ENCODE data around the gene SPRYD3.

The SPRYD3 gene

GRCh38 chr12:53078425-53079225, 565 bp downstream of the SPRYD3 start:
- peak; percentile 30 for DNase-seq (ENCODE audit: low spot score)

- DNase-seq (ENCODE audit: low spot score), result no peak
These were observed 2.2 kb downstream of the SPRYD3 start for GRCh38 chr12:53077030-53077429.

DNA sequence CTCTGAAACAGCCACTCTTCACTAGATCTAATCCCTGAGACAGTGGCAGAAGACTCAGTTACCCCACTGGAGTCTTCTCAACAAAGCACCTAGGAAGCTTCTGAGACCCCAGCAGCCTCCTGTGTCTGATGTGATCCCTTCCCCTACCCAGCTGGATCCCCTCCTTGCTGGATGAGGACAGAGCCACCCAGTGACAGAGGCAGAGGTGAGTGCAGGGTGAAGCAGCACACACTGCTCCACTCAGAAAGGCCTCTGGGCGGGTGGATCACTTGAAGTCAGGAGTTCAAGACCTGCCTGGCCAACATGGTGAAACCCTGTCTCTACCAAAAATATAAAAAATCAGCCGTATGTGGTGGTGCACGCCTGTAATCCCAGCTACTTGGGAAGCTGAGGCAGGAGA, 2.7 kb downstream of the SPRYD3 start:
- DNase-seq (ENCODE audit: low spot score), result no peak

DNA sequence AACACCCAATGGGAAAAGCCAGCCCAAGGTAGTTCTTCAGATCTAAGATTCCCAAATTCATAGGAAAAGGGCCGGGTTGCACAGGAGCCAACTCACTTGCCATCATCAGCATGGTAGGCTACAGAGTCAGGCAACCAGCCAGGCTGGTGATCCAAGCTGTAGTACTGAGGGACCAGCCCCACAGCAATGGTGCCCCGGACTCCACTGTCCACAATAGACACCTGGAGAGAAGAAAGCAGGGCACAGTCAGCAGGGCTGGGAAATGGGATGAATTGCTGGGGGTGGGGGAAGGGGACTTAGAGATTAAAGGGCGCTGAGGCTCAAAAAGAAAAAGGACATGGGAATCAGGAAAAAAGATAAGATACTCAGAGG, 4.2 kb downstream of the SPRYD3 start:
- no peak for DNase-seq (ENCODE audit: low spot score)

GRCh38 chr12:53074283-53074998, 4.7 kb downstream of the SPRYD3 start:
- no peak for DNase-seq (ENCODE audit: low spot score)

- DNase-seq (ENCODE audit: low spot score), result no peak
These were observed 5.3 kb downstream of the SPRYD3 start for GRCh38 chr12:53073881-53074280.

- no peak for DNase-seq (ENCODE audit: low spot score)
These were observed 7.3 kb downstream of the SPRYD3 start for GRCh38 chr12:53071591-53072551.

GRCh38 chr12:53070877-53071492, 8.2 kb downstream of the SPRYD3 start:
- no peak for DNase-seq (ENCODE audit: low spot score)

- no peak for DNase-seq (ENCODE audit: low spot score)
These were observed 9.4 kb downstream of the SPRYD3 start for GRCh38 chr12:53069621-53070410.

- DNase-seq (ENCODE audit: low spot score), result no peak
These were observed 10.2 kb downstream of the SPRYD3 start for GRCh38 chr12:53068811-53069585.

- no peak for DNase-seq (ENCODE audit: low spot score)
These were observed 11.0 kb downstream of the SPRYD3 start for GRCh38 chr12:53067993-53068770.

DNA sequence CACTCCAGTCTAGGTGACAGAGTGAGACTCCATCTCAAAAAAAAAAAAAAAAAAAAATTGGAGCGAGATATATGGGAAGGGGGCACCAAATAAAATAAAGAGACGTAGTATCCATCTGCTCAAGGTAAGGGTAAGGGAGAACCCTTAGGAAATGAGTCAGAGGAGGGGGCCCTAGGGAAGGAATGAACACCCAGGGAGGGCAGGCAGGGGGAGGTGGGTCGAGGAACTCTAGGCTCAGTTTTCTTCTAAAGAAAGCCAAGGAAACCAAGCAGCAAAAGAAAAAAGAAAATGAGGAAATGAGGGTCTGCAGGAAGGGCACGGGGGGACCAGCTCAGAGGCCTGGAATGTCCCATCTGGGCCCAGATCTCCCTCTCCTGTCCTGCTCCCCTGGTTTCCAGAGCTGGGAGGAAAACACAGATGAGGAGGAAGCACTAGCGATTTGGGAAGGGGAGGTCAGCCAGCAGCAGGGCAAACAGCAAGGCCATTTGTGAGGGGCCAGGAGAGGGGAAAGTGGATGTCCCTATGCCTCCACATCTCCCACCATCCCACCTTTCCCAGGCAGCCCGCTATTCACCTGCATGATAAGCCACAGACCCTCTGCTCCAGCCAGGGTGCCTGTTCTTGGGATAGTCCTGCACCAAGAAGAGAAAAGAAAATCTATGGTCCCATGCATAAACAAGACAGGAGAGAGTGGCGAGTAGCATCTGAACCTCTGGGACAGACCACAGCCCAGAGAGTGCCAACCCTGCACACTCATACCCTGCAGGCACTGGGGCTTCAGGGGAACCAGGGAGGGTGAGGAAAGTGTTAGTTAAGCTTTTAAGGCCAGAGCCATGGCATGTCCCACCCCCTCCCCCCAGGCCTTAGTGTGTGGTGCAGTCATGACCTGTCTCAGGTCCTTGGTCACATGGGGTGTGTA, 11.9 kb downstream of the SPRYD3 start:
- DNase-seq (ENCODE audit: low spot score), result no peak

DNA sequence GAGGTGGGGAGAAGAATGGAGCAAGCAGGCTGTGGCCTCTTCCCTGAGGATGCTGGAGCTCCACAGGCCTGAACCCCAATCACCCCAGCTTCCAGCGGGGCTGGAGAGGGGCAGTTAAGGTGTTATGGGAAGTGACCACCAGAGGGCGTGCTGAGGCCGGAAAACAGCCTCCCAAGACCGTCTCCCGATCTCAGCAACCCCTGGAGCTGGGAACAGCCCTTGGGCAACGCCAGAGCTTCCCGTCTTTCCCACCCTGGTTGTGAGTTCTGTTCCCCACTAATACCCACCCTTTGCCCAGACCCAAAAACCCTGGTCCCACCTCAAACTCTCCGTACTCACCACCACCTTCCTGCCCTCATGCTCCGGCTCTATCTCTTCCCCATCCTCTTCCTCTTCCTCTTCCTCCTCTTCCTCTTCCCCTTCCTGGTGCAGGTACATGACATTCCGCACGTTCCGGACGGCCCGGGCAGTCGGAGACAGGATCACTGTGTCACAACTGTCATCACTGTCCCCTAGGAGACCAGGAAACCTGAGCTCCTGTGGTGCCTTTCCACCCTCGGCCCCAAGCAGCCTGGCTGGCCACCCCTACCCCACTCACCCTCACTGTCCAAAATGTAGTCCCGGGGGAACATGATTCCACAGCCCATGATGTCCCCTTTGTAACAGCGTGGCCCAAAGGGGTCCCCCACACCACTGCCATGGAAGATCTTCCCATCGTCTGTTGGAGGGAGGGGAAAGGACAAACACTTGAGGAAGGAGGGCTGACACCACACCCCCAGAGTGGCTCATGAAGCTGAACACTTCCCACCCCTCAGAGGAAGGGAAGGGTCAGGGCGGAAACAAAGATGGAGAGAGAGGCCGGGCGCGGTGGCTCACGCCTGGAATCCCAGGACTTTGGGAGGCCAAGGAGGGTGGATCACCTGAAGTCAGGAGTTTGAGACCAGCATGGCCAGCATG, 12.9 kb downstream of the SPRYD3 start:
- DNase-seq (ENCODE audit: low spot score), result peak; percentile 88

DNA sequence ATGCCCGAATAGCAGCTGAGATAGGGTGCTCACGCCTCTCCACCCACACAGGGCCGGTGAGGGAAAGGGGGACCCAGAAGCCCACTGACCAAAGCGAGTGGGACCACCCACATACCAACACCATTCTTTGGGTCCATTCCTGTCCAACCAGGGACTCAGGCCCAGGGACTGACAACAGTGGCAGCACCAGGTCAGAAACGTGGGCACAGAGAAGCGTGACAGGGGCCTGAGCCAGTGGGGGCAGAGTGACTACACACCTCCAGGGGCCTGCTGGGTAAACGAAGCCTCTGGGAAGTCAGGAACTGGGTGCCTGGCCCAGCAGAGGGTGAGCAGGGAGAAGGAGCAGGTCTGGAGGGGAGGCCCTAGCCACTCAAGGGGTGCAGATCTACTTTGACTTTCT, 13.7 kb downstream of the SPRYD3 start:
- no peak for DNase-seq (ENCODE audit: low spot score)

GRCh38 chr12:53064613-53065436, 14.4 kb downstream of the SPRYD3 start:
- no peak for DNase-seq (ENCODE audit: low spot score)

All from AG08396 (cell line).